Smooth muscle cell (in vitro differentiated cells): ENCODE results near the gene IFIT3. TPM values are rescaled to one million over a fixed set of nuclear protein-coding genes. Genes with fewer than 3 reads are reported as not detected.

Experiments
- DNase-seq: peaks from one replicate; lab custom pipeline; 2025; ENCODE audit not compliant: unreplicated experiment; lab: John Stamatoyannopoulos, UW
- H2AFZ ChIP-seq: fragments of 200-600 bp; sonication (generic); 2 replicates; pipeline ENCODE4 v1.6.0; 2016; ENCODE audit warnings: antibody characterized with exemption, low read depth, mild to moderate bottlenecking
- H3F3A ChIP-seq: fragments of 200-600 bp; sonication (generic); 2 replicates; pipeline ENCODE4 v1.6.0; 2017; ENCODE audit warnings: antibody characterized with exemption, low read depth
- H3K27ac ChIP-seq: fragments of 200-600 bp; sonication (generic); 2 replicates; pipeline ENCODE4 v1.5.1; 2016; ENCODE audit warnings: low read depth, mild to moderate bottlenecking
- H3K27me3 ChIP-seq: fragments of 200-600 bp; sonication (generic); 2 replicates; pipeline ENCODE4 v1.6.1; 2016; ENCODE audit warnings: low read depth, mild to moderate bottlenecking
- H3K36me3 ChIP-seq: fragments of 200-600 bp; sonication (generic); 2 replicates; pipeline ENCODE4 v1.5.1; 2016; ENCODE audit warnings: low read depth
- H3K4me1 ChIP-seq: fragments of 200-600 bp; sonication (generic); 2 replicates; pipeline ENCODE4 v1.5.1; 2016; ENCODE audit warnings: low read depth
- H3K4me2 ChIP-seq: fragments of 200-600 bp; sonication (generic); 2 replicates; pipeline ENCODE4 v1.6.0; 2016; ENCODE audit warnings: mild to moderate bottlenecking
- H3K4me3 ChIP-seq: fragments of 200-600 bp; sonication (generic); 2 replicates; pipeline ENCODE4 v1.5.1; 2016; ENCODE audit warnings: mild to moderate bottlenecking
- H3K79me2 ChIP-seq: fragments of 200-600 bp; sonication (generic); 2 replicates; pipeline ENCODE4 v1.6.0; 2016; ENCODE audit warnings: low read depth, mild to moderate bottlenecking
- H3K9ac ChIP-seq: fragments of 200-600 bp; sonication (generic); 2 replicates; pipeline ENCODE4 v1.6.0; 2016; ENCODE audit warnings: low read depth
- H3K9me3 ChIP-seq: fragments of 200-600 bp; sonication (generic); replicated peaks from 2 replicates; pipeline ENCODE4 v1.5.1; 2016; ENCODE audit warnings: low read depth
- H4K20me1 ChIP-seq: fragments of 200-600 bp; sonication (generic); 2 replicates; pipeline ENCODE4 v1.6.0; 2016; ENCODE audit warnings: low read depth
- WGBS: methylation state at CpG from one replicate; pipeline ENCODE4 v1.1.7; 2016; ENCODE audit warnings: low lambda C conversion rate; 5-methylcytosine and 5-hydroxymethylcytosine counted together
- polyA plus RNA-seq: library from polyadenylated mRNA; unstranded; fragments of >200 nt; fragmentation: Nextera tagmentation; extraction: Ambion mirVana; gene quantifications from 2 replicates; pipeline ENCODE4 v1.2.1, GENCODE V29; 2016
- total RNA-seq: library from RNA; depleted of rRNA; stranded (reverse); fragments of >200 nt; gene quantifications from 2 replicates; pipeline ENCODE4 v1.2.3, GENCODE V29; 2014
- TF ChIP-seq, protein P1 (sequence below): fragments of 200-600 bp; sonication (generic); IDR thresholded peaks from 2 replicates; pipeline ENCODE4 v1.5.1; 2017; ENCODE audit warnings: borderline replicate concordance, mild to moderate bottlenecking, antibody characterized with exemption; ENCODE audit not compliant: insufficient read depth, poor library complexity, severe bottlenecking

The IFIT3 gene, protein sequence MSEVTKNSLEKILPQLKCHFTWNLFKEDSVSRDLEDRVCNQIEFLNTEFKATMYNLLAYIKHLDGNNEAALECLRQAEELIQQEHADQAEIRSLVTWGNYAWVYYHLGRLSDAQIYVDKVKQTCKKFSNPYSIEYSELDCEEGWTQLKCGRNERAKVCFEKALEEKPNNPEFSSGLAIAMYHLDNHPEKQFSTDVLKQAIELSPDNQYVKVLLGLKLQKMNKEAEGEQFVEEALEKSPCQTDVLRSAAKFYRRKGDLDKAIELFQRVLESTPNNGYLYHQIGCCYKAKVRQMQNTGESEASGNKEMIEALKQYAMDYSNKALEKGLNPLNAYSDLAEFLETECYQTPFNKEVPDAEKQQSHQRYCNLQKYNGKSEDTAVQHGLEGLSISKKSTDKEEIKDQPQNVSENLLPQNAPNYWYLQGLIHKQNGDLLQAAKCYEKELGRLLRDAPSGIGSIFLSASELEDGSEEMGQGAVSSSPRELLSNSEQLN
- total RNA-seq (1.2 and 2.1 TPM in 2 replicates), polyA plus RNA-seq (1.7 and 4.6 TPM in 2 replicates)

DNA sequence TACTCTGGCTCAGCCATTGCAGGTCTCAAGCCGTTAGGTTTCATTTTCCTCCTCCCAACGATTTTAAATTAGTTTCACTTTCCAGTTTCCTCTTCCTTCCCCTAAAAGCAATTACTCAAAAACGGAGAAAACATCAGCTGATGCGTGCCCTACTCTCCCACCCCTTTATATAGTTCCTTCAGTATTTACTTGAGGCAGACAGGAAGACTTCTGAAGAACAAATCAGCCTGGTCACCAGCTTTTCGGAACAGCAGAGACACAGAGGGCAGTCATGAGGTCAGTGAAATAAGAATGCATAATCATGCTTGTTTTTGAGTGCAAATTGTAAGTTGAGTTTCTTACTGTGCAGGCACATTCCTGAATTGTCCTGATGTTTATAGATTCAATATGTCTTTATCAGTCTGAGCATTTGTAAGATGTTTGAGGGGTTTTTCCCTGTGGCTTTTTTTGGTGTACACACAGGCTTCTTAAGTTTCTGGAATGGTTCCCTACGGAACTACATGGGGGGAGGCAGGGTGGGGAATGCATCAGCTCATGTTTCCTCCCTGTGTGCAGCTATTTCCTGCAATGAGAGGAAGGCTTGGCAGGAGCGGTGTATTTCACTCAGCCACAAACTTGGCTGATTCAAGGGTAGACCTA, at the start of gene IFIT3:
Gene IFIT3 (plus strand): TSS at position 195 of the 639 bp plus-strand sequence. CDS start 77 bp downstream, at position 272.
- Histone ChIP-seq H3K9me3 (no peaks in the 10 kb centered on the region), H3K4me3 (peak within 1 kb of the TSS; percentile 63), H3K4me1 (peaks cover 11% of the 10 kb centered on the region), H3K27me3 (no peaks in the 10 kb centered on the region), H4K20me1 (no peaks in the 10 kb centered on the region), H2AFZ (peak within 1 kb of the TSS; percentile 94), H3F3A (peaks cover 32% of the 10 kb centered on the region), H3K27ac (peak within 1 kb of the TSS; percentile 96), H3K9ac (peak within 1 kb of the TSS; percentile 85), H3K36me3 (no peaks in the 10 kb centered on the region), H3K79me2 (no peaks in the 10 kb centered on the region), H3K4me2 (peak within 1 kb of the TSS; percentile 85)
- TF ChIP-seq, protein P1, sequence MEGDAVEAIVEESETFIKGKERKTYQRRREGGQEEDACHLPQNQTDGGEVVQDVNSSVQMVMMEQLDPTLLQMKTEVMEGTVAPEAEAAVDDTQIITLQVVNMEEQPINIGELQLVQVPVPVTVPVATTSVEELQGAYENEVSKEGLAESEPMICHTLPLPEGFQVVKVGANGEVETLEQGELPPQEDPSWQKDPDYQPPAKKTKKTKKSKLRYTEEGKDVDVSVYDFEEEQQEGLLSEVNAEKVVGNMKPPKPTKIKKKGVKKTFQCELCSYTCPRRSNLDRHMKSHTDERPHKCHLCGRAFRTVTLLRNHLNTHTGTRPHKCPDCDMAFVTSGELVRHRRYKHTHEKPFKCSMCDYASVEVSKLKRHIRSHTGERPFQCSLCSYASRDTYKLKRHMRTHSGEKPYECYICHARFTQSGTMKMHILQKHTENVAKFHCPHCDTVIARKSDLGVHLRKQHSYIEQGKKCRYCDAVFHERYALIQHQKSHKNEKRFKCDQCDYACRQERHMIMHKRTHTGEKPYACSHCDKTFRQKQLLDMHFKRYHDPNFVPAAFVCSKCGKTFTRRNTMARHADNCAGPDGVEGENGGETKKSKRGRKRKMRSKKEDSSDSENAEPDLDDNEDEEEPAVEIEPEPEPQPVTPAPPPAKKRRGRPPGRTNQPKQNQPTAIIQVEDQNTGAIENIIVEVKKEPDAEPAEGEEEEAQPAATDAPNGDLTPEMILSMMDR: no peak
- 19% methylated on average over 7 of the region's 7 CpGs for WGBS
- no peak for DNase-seq

DNA sequence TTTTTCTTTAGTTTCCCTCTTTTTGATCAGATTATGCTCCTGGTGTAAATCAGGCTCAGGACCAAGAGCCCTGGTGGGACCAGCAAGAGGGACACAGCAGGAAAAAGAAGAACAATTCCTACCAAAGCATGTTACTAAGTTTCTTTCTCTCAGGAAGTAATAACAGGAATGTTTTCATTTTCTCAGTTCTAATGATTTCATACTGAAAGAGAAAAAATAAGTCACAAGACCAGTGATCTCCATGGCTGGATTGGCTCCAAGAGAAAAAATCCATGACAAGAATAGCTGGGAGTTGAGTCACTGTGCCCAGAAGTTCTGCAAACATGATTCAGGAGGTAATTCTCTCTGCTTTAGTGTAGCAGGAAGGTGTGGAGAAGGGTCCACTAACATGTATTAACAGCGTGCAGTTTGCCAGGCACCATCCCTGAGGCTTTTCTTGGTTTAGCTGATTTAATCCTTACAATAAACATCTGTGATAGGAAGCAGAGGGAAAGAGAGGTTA, 49.7 kb upstream of the IFIT3 start:
- peaks cover 2% of the 10 kb centered on the region for H3K4me1 ChIP-seq
- DNase-seq: no peak
- H2AFZ ChIP-seq: peak overlapping the region; percentile 9
- peak overlapping the region; percentile 71 for H3K4me2 ChIP-seq
- H4K20me1 ChIP-seq: no peaks in the 10 kb centered on the region
- 4% methylated on average over 1 of the region's 1 CpG for WGBS
- H3K9me3 ChIP-seq: no peaks in the 10 kb centered on the region
- no peak overlapping the region for H3K4me3 ChIP-seq
- TF ChIP-seq, protein P1: no peak
- peaks cover 15% of the 10 kb centered on the region for H3F3A ChIP-seq
- H3K36me3 ChIP-seq: no peaks in the 10 kb centered on the region
- H3K9ac ChIP-seq: peak overlapping the region; percentile 73
- H3K27me3 ChIP-seq: no peaks in the 10 kb centered on the region
- H3K79me2 ChIP-seq: no peaks in the 10 kb centered on the region
- H3K27ac ChIP-seq: peak overlapping the region; percentile 91

DNA sequence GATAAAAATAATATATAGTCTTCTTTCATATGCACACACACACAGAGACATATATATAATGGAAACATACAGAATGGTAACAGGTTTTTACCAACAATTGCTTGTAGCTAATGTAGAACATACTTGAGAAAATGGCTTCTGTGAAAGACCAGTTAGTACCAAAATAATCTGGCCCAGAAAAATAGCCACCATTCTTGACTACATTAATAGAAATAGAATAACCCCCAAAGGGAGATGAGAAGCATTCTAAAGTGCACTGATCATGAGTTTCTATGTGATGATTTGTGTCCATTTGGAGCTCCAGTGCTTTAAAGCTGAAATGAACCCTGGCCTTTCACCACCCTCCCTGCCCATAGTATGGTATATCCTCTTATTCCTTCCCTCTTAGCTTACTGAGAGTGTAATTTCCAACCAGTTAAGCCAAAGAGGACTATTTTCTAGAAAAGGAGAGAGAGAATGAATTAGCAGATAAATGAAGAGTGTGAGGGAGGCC, 48.9 kb upstream of the IFIT3 start:
- H3F3A ChIP-seq: peaks cover 21% of the 10 kb centered on the region
- no peaks in the 10 kb centered on the region for H3K79me2 ChIP-seq
- H2AFZ ChIP-seq: no peak overlapping the region
- H3K36me3 ChIP-seq: no peaks in the 10 kb centered on the region
- no peaks in the 10 kb centered on the region for H3K9me3 ChIP-seq
- no peak for DNase-seq
- H3K9ac ChIP-seq: no peak overlapping the region
- no peak overlapping the region for H3K4me3 ChIP-seq
- no peaks in the 10 kb centered on the region for H4K20me1 ChIP-seq
- H3K4me1 ChIP-seq: peaks cover 11% of the 10 kb centered on the region
- no peaks in the 10 kb centered on the region for H3K27me3 ChIP-seq
- no peak overlapping the region for H3K27ac ChIP-seq
- no peak overlapping the region for H3K4me2 ChIP-seq
- TF ChIP-seq, protein P1: no peak
